GM19324 (cell line): ENCODE measurements around the gene PACSIN3.

Source experiments
- ATAC-seq: cut with Tn5 transposase; IDR thresholded peaks from one replicate; pipeline ENCODE4 v1.9.1; 2021; ENCODE audit warnings: mild to moderate bottlenecking, moderate library complexity; ENCODE audit not compliant: unreplicated experiment, low FRiP score

Gene PACSIN3

DNA sequence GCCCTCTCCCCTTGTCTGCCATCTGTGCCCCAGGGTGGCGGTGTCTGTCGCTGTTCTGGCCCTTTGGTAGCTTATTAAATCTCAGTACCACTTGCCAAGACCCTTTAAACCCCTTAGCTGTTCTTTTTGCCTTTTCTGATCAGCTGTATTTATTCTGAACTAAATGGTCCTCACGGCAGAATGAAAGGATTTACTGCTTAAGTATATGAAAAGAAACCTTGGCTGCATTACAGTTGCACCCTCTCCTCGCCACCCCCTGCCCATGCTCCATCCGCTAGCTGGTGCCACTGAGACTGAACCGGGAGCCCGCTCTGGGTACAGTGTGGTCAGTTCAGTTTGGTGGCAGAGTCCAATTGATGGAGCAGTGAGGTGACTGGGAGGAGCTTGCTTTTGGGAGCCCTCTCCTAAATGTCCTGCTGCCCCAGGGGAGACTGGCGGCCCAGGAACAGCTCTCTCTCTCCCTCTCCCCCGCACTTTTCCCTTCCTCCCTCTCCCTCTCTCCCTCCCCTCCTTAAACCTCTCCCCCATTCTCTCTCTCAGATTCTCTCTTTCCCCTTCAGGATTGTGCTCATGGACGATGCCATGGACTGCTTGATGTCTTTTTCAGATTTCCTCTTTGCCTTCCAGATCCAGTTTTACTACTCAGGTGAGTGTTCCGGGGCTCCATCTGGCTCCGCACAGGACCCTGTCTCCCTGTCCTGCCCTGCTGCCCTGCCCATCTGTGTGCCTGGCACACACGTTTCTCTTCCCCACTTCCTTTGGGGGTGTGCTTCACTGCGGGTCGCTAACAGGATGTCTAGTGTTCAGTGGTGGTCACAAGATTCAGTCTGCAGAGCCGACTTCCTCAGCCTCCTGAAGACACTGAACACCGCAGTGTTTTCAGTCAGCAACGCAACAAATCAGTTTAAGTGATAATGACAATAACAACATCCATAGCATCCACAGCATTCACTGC is 31.3 kb downstream of the PACSIN3 start:
- no peak for ATAC-seq

DNA sequence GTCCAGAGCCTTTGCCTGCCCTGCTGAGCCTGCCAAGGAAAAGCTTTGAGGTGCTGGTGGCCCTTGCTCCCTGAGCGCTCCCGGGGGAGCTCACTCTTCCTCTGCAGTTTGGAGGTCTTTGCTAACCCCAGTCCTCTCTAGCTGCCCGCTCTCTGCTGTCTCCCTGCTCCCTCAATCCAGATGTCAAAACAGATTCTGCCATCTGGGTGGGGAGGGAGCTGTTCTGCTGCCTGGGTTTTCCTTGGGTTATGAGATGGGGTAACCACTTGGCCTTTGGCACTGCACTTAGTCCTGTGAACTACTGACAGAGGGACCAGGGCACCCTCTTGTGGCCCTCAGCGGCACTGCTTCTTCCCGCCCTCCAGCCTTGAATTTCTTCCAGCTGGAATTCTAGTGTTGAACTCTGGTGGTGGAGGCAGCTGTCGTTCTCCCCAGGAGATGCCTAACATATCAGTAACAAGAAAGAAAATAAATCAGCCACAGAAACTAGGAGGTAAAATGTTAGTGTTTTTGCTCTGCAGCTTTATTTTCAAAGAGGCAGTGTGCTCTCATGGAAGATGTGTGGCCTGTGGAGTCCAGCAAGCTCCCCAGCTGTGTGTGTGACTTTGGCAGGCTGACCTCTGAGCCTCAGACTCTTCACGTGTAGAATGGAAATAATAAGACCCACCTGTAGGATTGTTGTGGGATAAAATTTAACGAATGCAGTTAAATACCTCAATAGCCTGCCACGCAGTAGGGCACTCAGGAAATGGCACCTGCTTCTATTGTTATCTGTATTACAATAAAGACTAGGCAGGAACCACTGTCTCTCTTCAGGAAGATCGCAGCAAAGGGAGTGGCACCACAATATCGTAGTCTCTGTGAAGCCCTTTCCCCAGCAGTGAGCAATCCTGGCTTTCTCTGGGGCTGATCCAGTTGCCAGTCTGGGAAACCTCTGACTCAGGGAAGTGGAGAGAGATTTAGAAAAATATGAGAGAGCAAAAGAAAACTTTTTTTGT is 33.0 kb downstream of the PACSIN3 start:
- ATAC-seq, result no peak

DNA sequence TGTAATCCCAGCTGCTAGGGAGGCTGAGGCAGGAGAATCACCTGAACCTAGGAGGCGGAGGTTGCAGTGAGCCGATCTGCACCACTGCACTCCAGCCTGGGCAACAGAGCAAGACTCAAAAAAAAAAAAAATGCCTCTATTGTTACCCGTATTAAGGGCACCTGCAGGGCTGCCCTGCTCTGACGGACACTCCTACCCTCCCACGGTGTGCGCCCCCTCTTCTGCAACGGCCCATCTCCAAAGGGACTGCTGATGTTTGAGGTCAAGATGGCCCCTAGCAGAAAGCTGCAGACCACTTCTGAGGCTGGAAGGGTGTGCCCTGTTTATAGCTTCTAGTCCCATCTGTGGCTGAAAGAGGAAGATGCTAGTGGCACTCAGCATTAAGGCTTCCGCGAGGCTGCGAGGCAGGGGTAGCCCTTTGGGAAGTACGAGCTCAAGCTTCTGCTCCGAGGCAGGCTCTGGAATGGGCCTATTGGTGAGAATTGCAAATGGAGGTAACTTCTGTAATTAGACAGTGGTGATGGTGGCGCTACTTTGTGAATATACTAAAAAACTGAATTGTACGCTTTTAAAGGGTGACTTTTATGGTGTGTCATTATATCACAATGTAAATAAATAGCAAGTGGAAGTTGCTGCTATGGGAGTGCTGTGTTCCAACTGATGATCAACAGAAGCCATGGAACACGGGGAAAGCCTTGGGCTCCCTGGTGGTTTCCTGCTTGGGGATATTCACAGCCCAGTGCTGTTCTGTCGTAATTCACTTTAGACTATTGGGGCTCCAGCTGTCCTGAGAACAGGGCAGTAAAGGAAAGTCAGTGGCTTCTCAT is 33.9 kb downstream of the PACSIN3 start:
- ATAC-seq, result no peak

DNA sequence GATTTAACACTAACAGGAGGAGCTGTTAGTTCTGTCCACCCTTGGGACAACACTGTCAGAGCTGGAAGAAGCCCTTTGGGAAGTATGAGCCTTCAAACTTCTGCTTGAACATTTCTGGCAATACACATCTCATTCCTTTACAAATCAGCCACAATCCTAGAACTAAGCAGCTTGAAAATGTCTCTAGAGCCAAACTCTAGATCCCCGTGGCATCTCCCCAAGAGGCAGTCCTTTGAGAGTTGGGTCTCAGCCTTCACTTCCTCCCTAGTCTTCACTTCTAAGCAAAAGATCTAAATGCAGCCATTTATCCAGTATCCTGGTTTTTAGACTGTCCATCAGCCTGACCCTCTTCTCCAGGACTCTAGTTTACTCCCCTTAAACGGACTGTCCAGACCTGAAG is 36.5 kb downstream of the PACSIN3 start:
- no peak for ATAC-seq

DNA sequence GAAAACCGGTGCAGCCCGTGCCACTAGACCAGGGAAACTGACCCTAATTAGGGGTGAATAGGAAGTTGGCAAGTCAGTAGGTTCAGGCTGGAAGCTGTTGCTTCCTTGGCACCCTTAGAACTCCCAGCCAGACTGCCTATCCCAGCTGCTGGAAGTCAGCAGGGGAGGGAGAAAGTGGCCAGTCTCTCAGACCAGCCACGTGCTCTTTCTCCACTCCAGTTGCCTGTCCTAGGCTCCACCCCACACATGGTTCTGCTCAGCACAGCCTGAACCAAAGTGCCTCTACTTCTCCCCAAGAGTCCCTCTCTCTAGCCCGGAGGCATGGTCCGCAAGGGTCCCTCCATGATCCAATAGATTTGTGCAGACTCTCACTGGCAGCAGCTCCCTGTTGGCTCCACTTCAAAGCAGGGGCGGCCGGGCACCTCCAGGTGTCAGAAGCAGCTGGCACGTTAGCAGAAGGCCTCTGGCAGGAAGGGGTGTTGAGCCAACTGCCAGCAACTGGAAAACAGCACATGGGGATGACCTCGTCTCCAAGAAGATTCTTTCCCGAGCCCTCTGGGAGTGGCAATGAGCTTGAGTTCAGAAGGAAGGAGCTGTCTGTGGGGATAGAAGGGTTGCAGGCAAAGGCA is 37.2 kb downstream of the PACSIN3 start:
- ATAC-seq, result no peak

DNA sequence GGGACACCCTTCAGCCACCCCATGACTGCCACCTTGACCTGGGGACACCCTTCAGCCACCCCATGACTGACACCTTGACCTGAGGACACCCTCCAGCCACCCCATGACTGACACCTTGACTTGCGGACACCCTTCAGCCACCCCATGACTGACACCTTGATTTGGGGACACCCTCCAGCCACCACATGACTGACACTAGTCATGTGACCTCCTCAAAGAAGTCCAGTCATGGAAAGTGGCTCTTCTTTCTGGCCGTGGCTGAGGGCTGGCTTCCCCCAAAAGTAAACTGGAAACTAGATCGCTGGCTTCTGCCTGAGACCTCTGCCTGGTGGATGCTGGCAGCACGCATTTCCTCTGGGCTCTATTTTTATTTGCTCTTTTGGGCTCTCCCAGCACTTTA is 38.0 kb downstream of the PACSIN3 start:
- no peak for ATAC-seq

DNA sequence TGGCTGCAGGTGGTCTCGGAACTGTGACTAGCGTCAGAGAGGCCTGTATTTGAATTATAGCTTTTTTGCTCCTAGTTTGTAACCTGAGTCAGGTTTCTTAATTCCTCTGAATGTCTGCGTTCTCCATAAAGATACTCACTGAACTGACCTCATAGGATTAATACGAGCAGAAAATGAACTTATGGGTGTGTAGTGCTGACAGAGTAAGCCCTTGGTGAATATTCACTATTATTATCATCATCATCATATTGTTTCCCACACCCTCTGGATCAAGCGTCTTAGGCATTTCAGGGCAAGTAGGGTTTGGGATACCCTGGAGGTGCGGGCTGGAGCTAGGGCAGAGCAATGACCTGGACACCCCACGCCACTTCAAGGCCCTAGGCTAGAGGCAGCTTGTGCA is 38.6 kb downstream of the PACSIN3 start:
- ATAC-seq, result no peak

DNA sequence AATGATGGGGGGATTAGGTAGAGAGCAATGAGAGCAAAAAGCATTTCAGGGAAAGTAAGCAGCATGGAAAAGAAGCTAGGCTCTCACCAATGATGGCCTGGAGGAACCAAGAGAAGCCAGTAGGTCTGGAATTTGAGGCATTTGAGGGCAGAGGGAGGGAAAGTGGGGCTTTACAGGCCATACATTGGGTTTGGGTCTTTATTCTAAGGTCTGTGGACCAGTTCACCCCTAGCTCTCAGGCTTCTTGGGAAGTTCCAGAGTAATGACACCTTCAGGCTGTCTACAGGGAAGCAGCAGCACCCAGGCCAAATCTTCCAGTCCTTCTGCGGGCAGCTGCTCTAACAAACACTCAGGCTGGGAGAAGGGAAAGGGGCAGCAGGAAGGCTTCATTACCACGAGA is 39.0 kb downstream of the PACSIN3 start:
- no peak for ATAC-seq

DNA sequence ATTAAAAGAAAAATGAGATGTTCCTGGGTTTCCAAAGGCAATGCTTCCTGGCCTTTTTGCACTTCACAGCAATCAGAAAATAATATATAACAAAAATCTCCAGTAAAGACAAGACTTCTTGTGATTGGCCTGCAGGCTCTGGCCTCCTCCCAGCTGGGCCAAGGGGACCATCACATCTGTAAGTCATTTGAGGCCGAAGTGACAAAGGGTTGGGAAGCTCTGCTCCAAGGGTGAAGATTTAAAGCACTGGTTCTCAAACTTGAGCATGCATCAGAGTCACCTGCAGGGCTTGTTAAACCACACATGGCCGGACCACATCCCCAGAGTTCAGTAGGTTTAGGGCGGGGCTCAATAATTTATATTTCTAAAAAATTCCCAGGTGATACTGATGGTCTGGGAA is 41.7 kb downstream of the PACSIN3 start:
- ATAC-seq, result no peak

DNA sequence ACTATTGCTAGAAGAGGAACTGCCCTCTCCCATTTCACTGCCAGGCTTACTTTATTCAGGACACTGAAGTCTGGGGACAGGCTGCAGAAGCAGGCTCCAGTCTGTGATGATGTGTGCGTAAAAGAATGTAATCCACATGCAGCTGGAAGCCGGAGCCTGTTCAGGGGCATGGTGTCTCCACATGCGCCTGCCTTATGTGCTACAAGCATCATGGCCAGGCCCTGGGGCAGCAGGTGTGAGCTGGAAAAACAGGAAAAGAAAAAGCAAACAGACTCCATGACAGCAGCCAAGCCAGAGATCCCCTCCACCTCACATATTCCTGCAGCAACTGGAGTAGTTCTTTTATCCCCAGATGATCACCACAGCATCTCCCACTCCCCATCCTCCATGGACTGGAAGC is 42.9 kb downstream of the PACSIN3 start:
- no peak for ATAC-seq

DNA sequence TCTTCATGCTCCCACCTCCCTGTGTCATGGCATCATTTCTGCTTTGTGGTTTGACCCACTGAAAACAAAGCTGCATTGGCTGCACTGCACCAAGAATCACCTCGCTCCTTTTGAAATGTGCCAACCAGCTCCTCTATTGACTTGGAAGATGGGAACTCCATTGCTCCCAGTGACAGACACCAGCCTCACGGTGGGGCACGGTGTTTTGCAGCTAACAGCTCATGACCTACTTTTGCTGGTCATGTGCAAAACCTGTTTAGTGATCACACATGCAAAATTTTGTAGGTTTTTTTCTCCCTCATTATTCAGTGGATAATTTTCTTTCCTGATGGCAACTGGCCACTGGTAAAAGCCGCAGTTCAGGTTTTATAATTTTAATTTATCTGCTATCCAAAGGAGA is 46.4 kb downstream of the PACSIN3 start:
- no peak for ATAC-seq

DNA sequence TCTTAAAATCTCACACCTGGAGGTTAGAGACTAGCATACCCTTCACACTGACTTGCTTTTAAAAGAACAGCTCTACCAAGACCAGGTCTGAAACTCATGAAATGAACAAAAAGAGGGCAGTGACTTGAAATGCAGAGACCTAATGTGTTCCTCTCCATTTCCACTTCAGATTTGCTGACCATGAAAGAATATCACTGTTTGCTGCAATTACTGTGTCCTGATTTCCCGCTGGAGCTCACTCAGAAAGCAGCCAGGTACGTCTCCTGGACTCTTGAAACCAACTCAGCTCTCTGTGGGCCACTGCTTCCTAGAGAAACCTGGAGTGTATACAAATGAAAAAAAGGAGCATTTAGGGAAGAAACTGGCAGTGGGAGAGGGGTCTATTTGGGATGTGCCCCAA is 48.8 kb downstream of the PACSIN3 start:
- ATAC-seq, result no peak

DNA sequence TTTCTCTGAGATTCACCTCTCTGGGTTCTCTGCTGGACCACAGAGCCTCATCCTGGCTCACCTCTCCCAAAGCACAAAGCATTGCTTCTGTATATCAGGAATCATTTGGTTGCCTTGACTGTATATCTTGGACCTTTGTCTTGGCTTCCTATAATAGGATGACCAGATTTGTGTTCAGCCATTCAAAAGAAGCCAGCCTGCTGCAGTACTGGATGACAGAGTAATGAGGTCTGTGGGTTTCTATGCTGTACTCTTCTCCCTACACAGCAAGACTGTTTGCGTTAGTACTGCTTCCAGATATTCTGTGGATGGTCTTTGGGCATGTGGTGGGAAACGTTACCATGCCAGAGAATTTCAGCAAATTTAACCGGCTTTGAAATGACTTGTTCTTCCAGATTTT is 49.3 kb downstream of the PACSIN3 start:
- ATAC-seq, result no peak

DNA sequence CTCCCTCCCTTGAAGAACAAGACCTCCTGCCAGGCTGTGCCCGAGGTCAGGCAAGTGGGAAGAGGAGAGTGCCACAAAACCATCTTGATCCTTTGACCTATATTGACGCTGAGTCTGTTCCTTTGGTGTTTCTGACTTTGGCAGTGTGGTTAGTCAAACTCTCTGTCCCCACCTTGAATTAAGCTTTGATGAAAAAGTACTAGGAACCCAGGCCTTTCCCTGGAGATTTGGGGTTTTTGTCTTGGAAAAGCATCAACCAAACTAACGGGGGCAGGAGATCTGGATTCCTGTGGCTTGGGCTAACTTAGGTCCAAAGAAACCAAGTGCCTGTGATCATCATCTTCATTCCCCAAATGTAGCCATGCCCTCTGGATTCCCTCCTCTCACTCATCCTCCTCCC is 49.9 kb downstream of the PACSIN3 start:
- ATAC-seq, result no peak

DNA sequence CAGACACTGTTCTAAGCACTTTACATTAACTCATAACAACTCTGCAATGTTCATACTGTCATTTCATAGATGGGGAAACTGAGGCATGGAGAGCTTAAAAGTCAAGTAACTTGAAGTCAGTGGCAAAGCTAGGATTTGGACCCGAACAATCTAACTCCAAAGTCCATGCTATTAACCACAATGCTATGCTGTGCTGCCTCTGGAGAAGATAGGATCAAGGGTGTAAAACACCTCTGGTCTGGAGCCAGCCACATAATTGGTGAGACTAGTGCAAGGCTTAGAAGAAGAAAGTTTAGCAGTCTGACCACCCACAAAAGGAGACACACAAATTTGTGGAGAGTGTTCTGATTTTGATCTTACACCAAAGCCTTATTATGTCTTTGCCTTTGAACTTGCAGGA is 53.3 kb downstream of the PACSIN3 start:
- ATAC-seq, result no peak

DNA sequence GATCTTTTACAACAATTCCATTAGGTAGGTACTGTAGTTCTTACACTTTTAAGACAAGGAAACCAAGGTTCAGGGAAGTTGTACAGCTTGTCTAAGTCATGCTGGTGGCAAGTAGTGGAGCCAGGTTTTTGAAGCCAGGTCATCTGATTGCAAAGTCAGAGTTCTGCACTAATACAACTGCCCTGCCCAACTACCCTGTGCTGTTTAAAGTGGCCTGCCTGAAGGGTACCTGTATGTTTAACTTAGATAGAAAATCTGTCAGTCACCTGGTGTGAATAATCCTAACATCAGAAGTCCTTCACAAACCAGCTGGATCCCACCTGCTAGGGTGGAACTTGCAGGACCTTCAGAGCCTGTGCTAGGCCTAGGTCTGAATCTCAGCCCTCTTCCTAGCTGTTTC is 53.7 kb downstream of the PACSIN3 start:
- ATAC-seq, result no peak

DNA sequence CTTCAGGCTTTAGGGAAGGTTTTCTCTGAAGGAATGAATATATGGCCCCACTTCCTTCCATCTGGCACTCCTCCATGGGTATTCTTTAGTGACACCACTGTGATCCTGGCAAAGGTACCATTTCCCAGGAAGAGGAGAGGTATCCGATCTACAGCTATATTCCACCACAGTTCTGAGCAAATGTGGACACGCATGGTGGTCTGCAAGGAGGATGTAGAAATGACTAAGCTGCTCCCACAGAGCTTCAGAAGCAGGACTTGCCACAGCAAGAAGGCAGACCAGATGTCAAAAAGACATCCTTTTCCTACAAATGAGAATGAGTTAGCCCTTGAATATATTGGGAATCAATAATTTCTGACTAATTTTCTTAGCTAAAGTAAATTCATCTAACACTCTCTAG is 55.1 kb downstream of the PACSIN3 start:
- ATAC-seq, result no peak

DNA sequence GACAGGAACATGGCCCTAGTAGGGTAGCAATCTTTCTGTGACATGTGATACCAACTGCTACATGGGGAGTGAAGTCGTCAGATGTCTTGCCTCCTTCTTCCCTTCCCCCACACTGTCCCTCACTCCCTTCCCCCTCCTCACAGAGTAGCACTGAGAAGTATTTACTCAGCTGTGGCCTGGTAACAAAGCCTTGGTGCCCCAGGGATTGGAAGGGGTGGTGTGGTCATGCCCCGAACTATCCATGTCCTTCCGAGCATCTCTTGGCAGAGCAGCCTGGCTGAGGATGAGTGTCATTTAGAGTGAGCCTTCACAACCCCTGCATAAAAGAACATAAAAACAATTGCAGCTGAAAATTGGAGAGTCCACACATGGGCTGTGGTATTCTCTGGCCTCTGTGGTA is 55.7 kb downstream of the PACSIN3 start:
- no peak for ATAC-seq
